ENCODE results near the gene FBLN1. TPM values are rescaled to one million over a fixed set of nuclear protein-coding genes. Genes with fewer than 3 reads are reported as not detected.
A peak's percentile ranks its signal among the peaks of the same experiment; 100 is the strongest.

The FBLN1 gene
- total and polyA plus RNA-seq, 2 of the 8 experiments (the other 6 are each of a cell fraction or from before 2014, with no cell fraction given), result 159 to 168 TPM

GRCh38 chr22:45511847-45512261 lies 9.2 kb downstream of the FBLN1 start:
- Histone ChIP-seq H3K4me2 (ENCODE audit: insufficient read depth in 1 of 2, low read depth in 2 of 2, low read length in 2 of 2) (no peak overlapping the region; a peak in 1 of 4 replicates), H4K91ac (replicated peaks; ENCODE audit: insufficient read length, low read length) (no peak overlapping the region), H3K56ac (replicated peaks; ENCODE audit: insufficient read length, low read depth, low read length) (no peak overlapping the region), H2BK20ac (ENCODE audit: low read length) (no peak overlapping the region), H3K27me3 (replicated peaks in 1 of 4; ENCODE audit: control insufficient read depth in 3 of 4, extremely low read depth in 1 of 4, insufficient read depth in 3 of 4, low read length in 3 of 4) (no peaks in the 10 kb centered on the region), H3K23ac (ENCODE audit: insufficient read length) (no peak overlapping the region), H3K18ac (ENCODE audit: extremely low read depth, low read length) (no peak overlapping the region; the same call in 1 of the 2 replicates), H2BK15ac (ENCODE audit: low read length) (no peak overlapping the region), H4K20me1 (replicated peaks in 1 of 2; ENCODE audit: control insufficient read depth in 1 of 2, insufficient read depth in 2 of 2, low read length in 2 of 2) (peaks cover 10 to 45% of the 10 kb centered on the region in 2 experiments), H4K8ac (ENCODE audit: extremely low read depth, insufficient read depth, low read length) (no peak overlapping the region; the same call in 1 of the 2 replicates), H2BK120ac (replicated peaks; ENCODE audit: low read depth, low read length) (no peak overlapping the region), H2AFZ (ENCODE audit: low read length) (no peak overlapping the region), H3K23me2 (ENCODE audit: low read depth, low read length) (no peaks in the 10 kb centered on the region; the same call in 1 of the 2 replicates), H3K79me2 (ENCODE audit: control insufficient read depth in 1 of 2, insufficient read depth in 2 of 2, low read length in 2 of 2) (peaks cover 5 to 90% of the 10 kb centered on the region in 2 experiments; a peak in 3 of 4 replicates), H3K36me3 (ENCODE audit: control insufficient read depth in 2 of 4, insufficient read depth in 4 of 4, low read length in 3 of 4) (peaks cover 0 to 5% (median 2%) of the 10 kb centered on the region in 4 experiments; a peak in 4 of 8 replicates), H3K79me1 (ENCODE audit: low read depth, low read length) (peaks cover 40% of the 10 kb centered on the region), H3K9me3 (ENCODE audit: insufficient read depth in 2 of 2, low read depth in 1 of 2, low read length in 1 of 2) (no peaks in the 10 kb centered on the region), H3K14ac (ENCODE audit: insufficient read length) (no peak overlapping the region), H3K27ac (ENCODE audit: low read depth, low read length) (no peak overlapping the region), H2BK5ac (ENCODE audit: low read depth, low read length) (no peak overlapping the region), H4K5ac (ENCODE audit: insufficient read length, low read depth, low read length) (no peak overlapping the region), H3K4me1 (replicated peaks in 1 of 4; ENCODE audit: control insufficient read depth in 3 of 4, insufficient read depth in 4 of 4, low read length in 3 of 4) (peaks cover 3 to 34% (median 11%) of the 10 kb centered on the region in 4 experiments), H3K4ac (replicated peaks; ENCODE audit: insufficient read length, low read depth, low read length) (peak overlapping the region; percentile 35), H3K4me3 (ENCODE audit: extremely low read depth in 1 of 4, insufficient read depth in 2 of 4, low read depth in 3 of 4, low read length in 4 of 4) (no peak overlapping the region), H2BK12ac (ENCODE audit: low read depth, low read length) (0 out of 2 replicates have a peak overlapping the region, but pooled peaks have one; percentile 39), H3K9ac (replicated peaks in 1 of 4; ENCODE audit: extremely low read depth in 1 of 4, low read depth in 3 of 4, low read length in 3 of 4) (no peak overlapping the region), H2AK5ac (ENCODE audit: low read depth, low read length) (0 out of 2 replicates have a peak overlapping the region, but pooled peaks have one; percentile 53)
- ChIA-PET POLR2A (ENCODE audit: partially characterized antibody) (interaction anchor here (2.2 to 6.7 kb wide), 2 partner anchors 7 to 10 kb away, joined by 4 to 44 read pairs; partner anchors contain the start of gene FBLN1), CTCF (ENCODE audit: partially characterized antibody) (interaction anchor here (1.0 to 1.8 kb wide), 2 partner anchors 20 to 237 kb away, joined by 3 to 4 read pairs; no protein-coding TSS in a partner anchor)
- DNase-seq (ENCODE audit: low read depth in 1 of 2, low spot score in 2 of 2) (no peak), FAIRE-seq (no peak)
- WGBS, 2 experiments (ENCODE audit: extremely low coverage in 1 of 2, insufficient coverage in 1 of 2, insufficient read length in 1 of 2, insufficient replicate concordance in 2 of 2, low coverage in 1 of 2, low lambda C conversion rate in 2 of 2, missing lambda C conversion rate in 1 of 2), result 93% methylated on average over 8 of the region's 8 CpGs; no CpG with 5 or more reads in 1 of the 2 experiments
- no peak for TF ChIP-seq TCF12 (IDR thresholded peaks at IDR 0.05; ENCODE audit: low read depth, low read length)
- no peak for TF ChIP-seq HDAC6 (IDR thresholded peaks at IDR 0.05; ENCODE audit: low read depth, low read length)
- no peak for TF ChIP-seq SIN3A (conservative IDR thresholded peaks at IDR 0.05 in 1 of 2, IDR thresholded peaks at IDR 0.05 in 1 of 2; ENCODE audit: low read depth in 1 of 2, low read length in 2 of 2)
- TF ChIP-seq POLR2AphosphoS5 (IDR thresholded peaks at IDR 0.05; ENCODE audit: low read depth, low read length), result no peak
- no peak for TF ChIP-seq E2F6 (IDR thresholded peaks at IDR 0.05)
- TF ChIP-seq, protein P1, sequence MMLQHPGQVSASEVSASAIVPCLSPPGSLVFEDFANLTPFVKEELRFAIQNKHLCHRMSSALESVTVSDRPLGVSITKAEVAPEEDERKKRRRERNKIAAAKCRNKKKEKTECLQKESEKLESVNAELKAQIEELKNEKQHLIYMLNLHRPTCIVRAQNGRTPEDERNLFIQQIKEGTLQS (IDR thresholded peaks at IDR 0.05; ENCODE audit: insufficient read depth, low read depth, low read length), result no peak
- TF ChIP-seq CBX5 (IDR thresholded peaks at IDR 0.05; ENCODE audit: low read depth, low read length), result no peak
- no peak for TF ChIP-seq RNF2 (IDR thresholded peaks at IDR 0.05; ENCODE audit: borderline replicate concordance, low read depth, low read length, missing control alignments, poor library complexity, severe bottlenecking)
- TF ChIP-seq, protein P2, sequence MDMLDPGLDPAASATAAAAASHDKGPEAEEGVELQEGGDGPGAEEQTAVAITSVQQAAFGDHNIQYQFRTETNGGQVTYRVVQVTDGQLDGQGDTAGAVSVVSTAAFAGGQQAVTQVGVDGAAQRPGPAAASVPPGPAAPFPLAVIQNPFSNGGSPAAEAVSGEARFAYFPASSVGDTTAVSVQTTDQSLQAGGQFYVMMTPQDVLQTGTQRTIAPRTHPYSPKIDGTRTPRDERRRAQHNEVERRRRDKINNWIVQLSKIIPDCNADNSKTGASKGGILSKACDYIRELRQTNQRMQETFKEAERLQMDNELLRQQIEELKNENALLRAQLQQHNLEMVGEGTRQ (IDR thresholded peaks at IDR 0.05; ENCODE audit: low read length), result no peak
- no peak for TF ChIP-seq SIX5 (IDR thresholded peaks at IDR 0.05; ENCODE audit: low read depth, low read length)

Measured in H1 (cell line).